Measurements from ENCODE around the gene PTPRT. TPM values are rescaled to one million over a fixed set of nuclear protein-coding genes. Genes with fewer than 3 reads are reported as not detected.

The PTPRT gene
- total RNA-seq, 4 donors from 2014 or later = under 0.01 to 2.1 TPM; not detected in 2

GRCh38 chr20:42735539-42735938 is 454.2 kb downstream of the PTPRT start:
- Histone ChIP-seq H3K36me3 (no peaks in the 10 kb centered on the region), H3K27ac (no peak overlapping the region), H3K27me3 (no peaks in the 10 kb centered on the region), H3K4me3 (no peak overlapping the region), H3K9me3 (no peaks in the 10 kb centered on the region), H3K4me1 (no peaks in the 10 kb centered on the region)
- TF ChIP-seq CTCF (IDR thresholded peaks at IDR 0.05) = no peak
- TF ChIP-seq POLR2A (IDR thresholded peaks at IDR 0.05) = no peak
- no peak for DNase-seq
- intact Hi-C loops (cut with DNase I; ENCODE audit: low total_unique reads) = no loop called here

GRCh38 chr20:42734660-42735368 is 454.9 kb downstream of the PTPRT start:
- Histone ChIP-seq H3K4me1 (no peaks in the 10 kb centered on the region), H3K9me3 (no peaks in the 10 kb centered on the region), H3K27me3 (no peaks in the 10 kb centered on the region), H3K4me3 (no peak overlapping the region), H3K36me3 (no peaks in the 10 kb centered on the region), H3K27ac (no peak overlapping the region)
- TF ChIP-seq POLR2A (IDR thresholded peaks at IDR 0.05) (no peak), CTCF (IDR thresholded peaks at IDR 0.05) (no peak)
- DNase-seq = no peak
- intact Hi-C loops (cut with DNase I; ENCODE audit: low total_unique reads) = no loop called here

- Histone ChIP-seq H3K27ac (no peak overlapping the region), H3K36me3 (no peaks in the 10 kb centered on the region), H3K9me3 (no peaks in the 10 kb centered on the region), H3K4me3 (no peak overlapping the region), H3K27me3 (no peaks in the 10 kb centered on the region), H3K4me1 (no peaks in the 10 kb centered on the region)
- no peak for DNase-seq
- TF ChIP-seq POLR2A (IDR thresholded peaks at IDR 0.05) (no peak), CTCF (IDR thresholded peaks at IDR 0.05) (no peak)
- intact Hi-C loops (cut with DNase I; ENCODE audit: low total_unique reads) = no loop called here
These were observed 467.8 kb downstream of the PTPRT start for GRCh38 chr20:42721923-42722322.

GRCh38 chr20:42714298-42715141 is 475.2 kb downstream of the PTPRT start:
- Histone ChIP-seq H3K9me3 (no peaks in the 10 kb centered on the region), H3K36me3 (no peaks in the 10 kb centered on the region), H3K4me3 (no peak overlapping the region), H3K4me1 (no peaks in the 10 kb centered on the region), H3K27me3 (no peaks in the 10 kb centered on the region), H3K27ac (no peak overlapping the region)
- intact Hi-C loops (cut with DNase I; ENCODE audit: low total_unique reads) = no loop called here
- TF ChIP-seq CTCF (IDR thresholded peaks at IDR 0.05) = no peak
- no peak for TF ChIP-seq POLR2A (IDR thresholded peaks at IDR 0.05)
- DNase-seq = no peak

- H3K27ac ChIP-seq = no peak overlapping the region
- no peaks in the 10 kb centered on the region for H3K9me3 ChIP-seq
- TF ChIP-seq POLR2A (IDR thresholded peaks at IDR 0.05) = no peak
- TF ChIP-seq CTCF (IDR thresholded peaks at IDR 0.05) = no peak
- no peaks in the 10 kb centered on the region for H3K27me3 ChIP-seq
- intact Hi-C loops (cut with DNase I; ENCODE audit: low total_unique reads) = no loop called here
- no peaks in the 10 kb centered on the region for H3K4me1 ChIP-seq
- no peaks in the 10 kb centered on the region for H3K36me3 ChIP-seq
- DNase-seq = no peak
- H3K4me3 ChIP-seq = no peak overlapping the region
These were observed 481.4 kb downstream of the PTPRT start for GRCh38 chr20:42708266-42708665.

Data from uterus (tissue), 4 donors.